Stimulated activated CD4-positive, alpha-beta T cell treated with anti-CD3 and anti-CD28 coated beads, Interleukin-12 subunit alpha, Interleukin-12 subunit beta, amount 100 ng/mL, for 24 hours (primary cell): ENCODE results near the gene SEMA4D.
A peak's percentile ranks its signal among the peaks of the same experiment; 100 is the strongest.
"Not testable (repeated sequence)": the region's sequence is repeated elsewhere in the genome, so short reads cannot be mapped to it uniquely, and the experiment has no call there.

Experiments
- DNase-seq, 2 experiments: peaks; one replicate each; pipeline ENCODE4 v3.0.0-alpha.2; 2020; ENCODE audit warnings: low read depth in 2 of 2

Gene SEMA4D

GRCh38 chr9:89482056-89482851 lies 15.7 kb downstream of the SEMA4D start:
- no peak for DNase-seq

GRCh38 chr9:89481538-89481915 lies 16.4 kb downstream of the SEMA4D start:
- no peak for DNase-seq

DNA sequence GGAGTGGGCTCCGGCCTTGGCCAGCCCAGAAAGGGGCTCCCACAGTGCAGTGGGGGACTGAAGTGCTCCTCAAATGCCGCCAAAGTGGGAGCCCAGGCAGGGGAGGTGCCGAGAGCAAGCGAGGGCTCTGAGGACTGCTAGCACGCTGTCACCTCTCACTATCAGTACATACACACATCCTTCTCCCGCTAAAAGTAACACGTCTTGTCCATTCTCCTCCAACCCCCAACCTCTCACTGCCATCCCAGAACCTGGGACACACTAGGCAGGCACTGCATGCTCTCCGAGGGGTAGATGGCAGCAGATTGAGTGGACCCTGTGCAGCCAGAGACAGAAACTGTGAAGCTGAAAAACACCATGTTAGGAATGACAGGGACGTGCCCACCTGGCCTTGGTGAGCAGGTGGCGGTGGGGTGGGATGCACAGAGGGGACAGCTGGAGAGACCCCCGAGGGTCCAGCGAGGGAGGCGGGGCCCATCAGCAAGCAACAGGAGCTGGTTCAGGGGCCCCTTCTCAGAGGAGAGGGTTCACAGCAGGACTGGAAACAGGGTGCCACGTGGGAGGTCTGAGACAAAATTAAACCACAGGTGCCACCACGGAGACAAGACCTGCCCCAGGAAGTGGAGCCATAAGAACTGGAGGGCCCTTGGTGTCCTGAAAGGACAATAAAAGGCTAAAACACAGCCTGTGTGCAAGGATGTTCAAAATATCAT lies 16.9 kb downstream of the SEMA4D start:
- no peak for DNase-seq

DNA sequence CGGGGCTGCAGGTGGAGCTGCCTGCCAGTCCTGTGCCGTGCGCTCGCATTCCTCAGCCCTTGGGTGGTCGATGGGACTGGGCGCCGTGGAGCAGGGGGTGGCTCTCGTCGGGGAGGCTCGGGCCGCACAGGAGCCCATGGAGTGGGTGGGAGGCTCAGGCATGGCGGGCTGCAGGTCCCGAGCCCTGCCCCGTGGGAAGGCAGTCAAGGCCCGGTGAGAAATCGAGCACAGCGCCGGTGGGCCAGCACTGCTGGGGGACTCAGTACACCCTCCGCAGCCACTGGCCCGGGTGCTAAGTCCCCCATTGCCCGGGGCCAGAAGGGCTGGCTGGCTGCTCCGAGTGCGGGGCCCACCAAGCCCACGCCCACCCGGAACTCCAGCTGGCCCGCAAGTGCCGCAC lies 17.5 kb downstream of the SEMA4D start:
- DNase-seq = not testable (repeated sequence)

DNA sequence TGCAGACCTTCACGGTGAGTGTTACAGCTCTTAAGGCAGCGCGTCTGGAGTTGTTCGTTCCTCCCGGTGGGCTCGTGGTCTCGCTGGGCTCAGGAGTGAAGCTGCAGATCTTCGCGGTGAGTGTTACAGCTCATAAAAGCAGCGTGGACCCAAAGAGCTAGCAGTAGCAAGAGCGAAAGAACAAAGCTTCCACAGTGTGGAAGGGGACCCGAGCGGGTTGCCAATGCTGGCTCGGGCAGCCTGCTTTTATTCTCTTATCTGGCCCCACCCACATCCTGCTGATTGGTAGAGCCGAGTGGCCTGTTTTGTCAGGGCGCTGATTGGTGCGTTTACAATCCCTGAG lies 18.3 kb downstream of the SEMA4D start:
- DNase-seq = not testable (repeated sequence)

- DNase-seq = no peak
Measured at GRCh38 chr9:89478821-89479668, 18.9 kb downstream of the SEMA4D start.

GRCh38 chr9:89477811-89478630 lies 19.9 kb downstream of the SEMA4D start:
- peak in 1 of 2 experiments; percentile 59 for DNase-seq

DNA sequence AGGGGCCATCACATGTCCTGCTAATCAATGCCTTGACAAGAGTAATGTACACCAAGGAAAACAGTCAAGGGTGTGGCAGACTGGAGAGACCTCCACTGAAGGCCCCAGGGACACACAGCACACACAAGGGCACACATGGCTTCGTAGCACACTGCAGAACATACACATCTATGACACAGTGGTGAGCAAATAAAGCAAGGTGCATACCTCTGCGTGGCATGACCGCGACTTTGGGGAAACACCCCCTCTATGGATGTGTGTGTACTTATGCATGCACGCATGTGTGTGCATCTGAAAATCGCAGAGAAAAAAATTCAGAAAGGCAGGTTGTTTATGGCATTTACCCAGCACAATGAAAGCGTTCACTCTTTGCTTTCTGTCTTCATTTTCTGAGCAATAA lies 20.5 kb downstream of the SEMA4D start:
- DNase-seq = no peak

DNA sequence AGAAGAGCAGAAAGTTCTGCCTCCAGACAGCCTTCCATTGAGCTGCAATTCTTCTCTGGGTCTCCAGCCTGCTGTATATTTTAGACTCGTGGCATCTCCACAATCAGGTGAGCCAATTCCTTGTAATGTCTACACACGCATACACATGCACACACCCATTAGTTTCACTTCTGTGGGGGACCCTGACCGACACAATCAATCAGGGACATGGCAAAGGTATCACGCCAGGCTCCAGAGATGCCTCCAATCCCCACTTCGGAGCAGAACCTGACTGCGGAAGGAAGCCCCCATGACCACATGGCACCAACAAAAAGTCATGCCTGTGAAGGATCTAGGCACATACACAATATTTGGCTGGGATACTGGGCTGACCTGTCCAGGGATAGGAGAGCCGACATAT lies 21.4 kb downstream of the SEMA4D start:
- no peak for DNase-seq

- DNase-seq = no peak
Measured at GRCh38 chr9:89475891-89476440, 21.9 kb downstream of the SEMA4D start.

DNA sequence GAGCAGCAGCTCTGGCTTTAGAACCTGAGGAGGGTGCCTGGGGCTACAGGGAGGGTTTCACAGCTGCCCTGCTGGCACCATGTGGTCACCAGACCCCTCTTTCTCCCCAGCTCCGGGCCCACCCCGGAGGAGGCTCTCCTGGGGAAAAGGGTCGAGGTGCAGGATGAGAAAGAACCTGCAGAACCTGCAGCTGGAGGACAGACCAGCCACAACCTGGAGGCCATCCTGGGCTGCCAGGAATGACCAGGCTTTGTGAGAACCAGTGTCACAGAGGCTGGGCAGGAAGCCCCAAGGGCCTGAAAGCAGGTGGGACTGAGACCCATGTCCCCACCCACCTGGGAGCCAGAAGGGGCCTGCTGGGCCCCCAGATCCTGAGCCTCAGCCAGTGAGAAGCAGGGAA lies 23.0 kb downstream of the SEMA4D start:
- no peak for DNase-seq

DNA sequence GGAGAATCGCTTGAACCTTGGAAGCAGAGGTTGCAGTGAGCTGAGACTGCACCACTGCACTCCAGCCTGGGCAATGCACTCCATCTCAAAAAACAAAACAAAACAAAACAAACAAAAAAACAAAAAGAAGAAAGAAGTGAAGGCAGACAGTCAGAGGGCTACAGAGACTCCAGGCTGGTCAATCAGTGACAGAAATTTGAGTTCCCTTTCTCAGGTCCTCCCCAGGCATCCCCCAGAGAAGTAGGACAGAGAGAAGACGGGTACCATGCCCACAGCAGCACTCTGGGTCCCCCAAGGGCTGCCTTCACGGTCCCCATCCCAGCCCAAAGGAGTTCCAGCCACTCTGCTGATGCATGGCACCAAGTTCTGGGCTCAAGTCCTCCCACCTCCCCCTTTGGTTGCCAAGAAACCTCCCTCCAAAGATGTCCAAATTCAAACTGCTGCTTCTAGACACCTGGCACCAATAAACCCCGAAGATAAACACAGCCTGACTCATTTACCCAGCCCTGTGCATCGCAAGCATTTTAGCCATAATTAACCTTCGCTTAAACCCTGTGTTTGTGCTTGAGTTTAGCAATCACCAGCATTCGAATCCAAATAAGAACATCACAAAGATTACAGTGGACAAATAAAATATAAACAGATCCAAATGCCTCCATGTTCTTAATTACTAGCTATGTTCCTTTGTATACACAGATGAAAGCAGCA lies 24.0 kb downstream of the SEMA4D start:
- DNase-seq = no peak

- DNase-seq = not testable (repeated sequence)
Measured at GRCh38 chr9:89471796-89472320, 26.1 kb downstream of the SEMA4D start.

GRCh38 chr9:89471390-89471789 lies 26.5 kb downstream of the SEMA4D start:
- DNase-seq = no peak

DNA sequence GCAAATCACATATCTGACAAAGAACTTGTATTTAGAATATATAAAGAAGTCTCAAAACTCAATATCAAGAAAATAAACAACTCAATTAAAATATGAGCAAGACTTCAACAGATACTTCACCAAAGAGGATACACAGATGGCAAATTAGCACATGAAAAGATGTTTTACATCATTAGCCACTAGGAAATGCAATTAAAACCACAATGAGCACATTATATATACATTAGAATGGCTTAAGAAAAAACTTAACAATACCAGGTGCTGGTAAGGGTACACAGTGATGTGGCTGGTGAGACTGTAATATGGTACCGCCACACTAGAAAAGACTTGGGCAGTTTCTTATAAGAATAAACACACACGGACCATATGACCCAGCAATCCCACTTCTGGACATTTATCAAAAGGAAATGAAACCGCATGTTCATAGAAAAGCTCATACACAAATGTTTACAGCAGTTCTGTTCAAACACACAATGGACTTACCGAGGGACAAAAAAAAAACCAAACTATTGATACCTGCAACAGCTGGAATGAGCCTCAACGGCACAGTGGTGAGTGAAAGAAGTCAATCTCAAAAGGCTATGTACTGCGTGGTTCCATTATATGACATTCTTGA lies 27.6 kb downstream of the SEMA4D start:
- DNase-seq = no peak

GRCh38 chr9:89469003-89469402 lies 28.9 kb downstream of the SEMA4D start:
- DNase-seq = no peak

- DNase-seq = no peak
Measured at GRCh38 chr9:89468281-89468960, 29.5 kb downstream of the SEMA4D start.

DNA sequence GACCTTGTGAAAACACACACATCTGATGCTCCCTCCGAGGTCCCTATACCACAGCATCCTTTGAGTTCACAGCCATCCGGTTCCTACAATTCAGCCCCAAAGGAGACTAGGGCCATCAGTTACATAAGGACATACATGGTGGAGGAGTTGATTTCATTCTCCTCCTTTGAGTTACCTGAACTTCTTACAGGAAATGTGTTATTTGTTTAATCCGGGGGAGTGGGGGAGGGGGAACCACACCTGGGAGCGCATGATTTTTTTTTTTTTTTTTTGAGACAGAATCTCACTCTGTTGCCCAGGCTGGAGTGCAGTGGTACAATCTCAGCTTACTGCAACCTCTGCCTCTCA lies 30.7 kb downstream of the SEMA4D start:
- DNase-seq = no peak
